GM12873 (cell line): ENCODE measurements around the gene ANAPC2.

Source experiments
- TF ChIP-seq, protein P1 (sequence below): IDR thresholded peaks from 2 replicates; pipeline ENCODE4 v1.5.1; 2012; ENCODE audit warnings: low read depth, mild to moderate bottlenecking, moderate library complexity, low read length, control low read depth; ENCODE audit not compliant: insufficient read depth; ENCODE audit errors: missing control alignments

The ANAPC2 gene

GRCh38 chr9:137162505-137163364, 25.6 kb downstream of the ANAPC2 start:
- TF ChIP-seq, protein P1, sequence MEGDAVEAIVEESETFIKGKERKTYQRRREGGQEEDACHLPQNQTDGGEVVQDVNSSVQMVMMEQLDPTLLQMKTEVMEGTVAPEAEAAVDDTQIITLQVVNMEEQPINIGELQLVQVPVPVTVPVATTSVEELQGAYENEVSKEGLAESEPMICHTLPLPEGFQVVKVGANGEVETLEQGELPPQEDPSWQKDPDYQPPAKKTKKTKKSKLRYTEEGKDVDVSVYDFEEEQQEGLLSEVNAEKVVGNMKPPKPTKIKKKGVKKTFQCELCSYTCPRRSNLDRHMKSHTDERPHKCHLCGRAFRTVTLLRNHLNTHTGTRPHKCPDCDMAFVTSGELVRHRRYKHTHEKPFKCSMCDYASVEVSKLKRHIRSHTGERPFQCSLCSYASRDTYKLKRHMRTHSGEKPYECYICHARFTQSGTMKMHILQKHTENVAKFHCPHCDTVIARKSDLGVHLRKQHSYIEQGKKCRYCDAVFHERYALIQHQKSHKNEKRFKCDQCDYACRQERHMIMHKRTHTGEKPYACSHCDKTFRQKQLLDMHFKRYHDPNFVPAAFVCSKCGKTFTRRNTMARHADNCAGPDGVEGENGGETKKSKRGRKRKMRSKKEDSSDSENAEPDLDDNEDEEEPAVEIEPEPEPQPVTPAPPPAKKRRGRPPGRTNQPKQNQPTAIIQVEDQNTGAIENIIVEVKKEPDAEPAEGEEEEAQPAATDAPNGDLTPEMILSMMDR, result no peak

DNA sequence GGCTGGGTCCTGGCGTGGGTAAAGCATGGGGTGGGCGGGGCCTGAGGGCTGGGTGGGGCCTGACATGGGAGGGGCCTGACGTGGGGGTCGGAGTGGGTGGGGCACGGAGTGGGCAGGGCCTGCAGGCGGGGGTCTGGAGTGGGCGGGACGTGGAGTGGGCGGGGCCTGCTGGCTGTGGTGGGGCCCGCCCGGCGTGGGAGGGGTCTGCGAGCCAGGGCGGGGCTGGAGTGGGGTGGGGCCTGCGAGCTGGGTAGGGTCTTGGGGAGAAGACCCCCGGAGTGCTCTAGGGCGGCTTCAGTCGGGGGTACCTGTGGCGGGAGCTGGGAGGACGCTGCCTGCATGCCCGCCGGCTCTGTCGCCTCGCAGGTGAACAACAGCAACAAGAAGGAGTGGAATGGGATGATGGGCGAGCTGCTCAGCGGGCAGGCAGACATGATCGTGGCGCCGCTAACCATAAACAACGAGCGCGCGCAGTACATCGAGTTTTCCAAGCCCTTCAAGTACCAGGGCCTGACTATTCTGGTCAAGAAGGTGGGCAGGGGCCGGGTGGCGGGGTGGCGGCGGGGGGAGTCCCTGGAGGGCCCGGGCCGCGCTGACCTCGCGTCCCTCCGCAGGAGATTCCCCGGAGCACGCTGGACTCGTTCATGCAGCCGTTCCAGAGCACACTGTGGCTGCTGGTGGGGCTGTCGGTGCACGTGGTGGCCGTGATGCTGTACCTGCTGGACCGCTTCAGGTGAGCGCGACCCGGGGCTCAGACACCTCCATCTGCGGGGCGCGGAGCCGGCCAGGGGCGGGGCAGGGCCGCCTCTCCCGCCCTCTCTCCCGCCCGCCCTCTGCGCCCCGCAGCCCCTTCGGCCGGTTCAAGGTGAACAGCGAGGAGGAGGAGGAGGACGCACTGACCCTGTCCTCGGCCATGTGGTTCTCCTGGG, 26.5 kb downstream of the ANAPC2 start:
- TF ChIP-seq, protein P1, result no peak

DNA sequence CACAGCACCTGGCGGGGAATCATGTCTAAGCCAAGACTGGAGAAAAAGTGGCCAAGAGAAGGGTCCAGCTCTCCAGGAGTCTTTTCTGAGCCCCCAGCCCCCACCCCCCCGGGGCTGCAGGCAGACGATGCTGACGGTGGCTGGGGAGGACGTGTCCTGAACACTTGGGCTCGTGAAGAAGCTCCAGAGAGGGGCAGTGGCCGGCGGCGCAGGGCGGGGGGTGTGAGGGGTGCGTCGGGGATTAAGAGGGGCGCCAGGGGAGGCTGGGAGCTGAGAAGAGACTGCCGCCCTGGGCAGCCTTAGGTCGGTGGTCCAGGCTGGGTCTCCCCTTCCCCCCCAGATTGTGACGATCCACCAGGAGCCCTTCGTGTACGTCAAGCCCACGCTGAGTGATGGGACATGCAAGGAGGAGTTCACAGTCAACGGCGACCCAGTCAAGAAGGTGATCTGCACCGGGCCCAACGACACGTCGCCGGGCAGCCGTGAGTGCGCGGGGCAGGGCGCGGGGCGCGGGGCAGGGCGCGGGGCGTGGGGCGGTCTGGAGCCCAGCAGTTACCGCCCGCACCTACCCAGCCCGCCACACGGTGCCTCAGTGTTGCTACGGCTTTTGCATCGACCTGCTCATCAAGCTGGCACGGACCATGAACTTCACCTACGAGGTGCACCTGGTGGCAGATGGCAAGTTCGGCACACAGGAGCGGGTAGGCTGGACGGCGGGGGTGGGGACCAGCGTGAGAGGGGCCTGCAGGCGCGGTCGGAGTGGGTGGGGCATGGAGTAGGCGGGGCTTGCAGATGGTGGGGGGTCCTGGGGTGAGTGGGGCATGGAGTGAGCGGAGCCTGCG, 27.4 kb downstream of the ANAPC2 start:
- TF ChIP-seq, protein P1, result no peak

GRCh38 chr9:137160054-137160425, 28.3 kb downstream of the ANAPC2 start:
- TF ChIP-seq, protein P1, result no peak

DNA sequence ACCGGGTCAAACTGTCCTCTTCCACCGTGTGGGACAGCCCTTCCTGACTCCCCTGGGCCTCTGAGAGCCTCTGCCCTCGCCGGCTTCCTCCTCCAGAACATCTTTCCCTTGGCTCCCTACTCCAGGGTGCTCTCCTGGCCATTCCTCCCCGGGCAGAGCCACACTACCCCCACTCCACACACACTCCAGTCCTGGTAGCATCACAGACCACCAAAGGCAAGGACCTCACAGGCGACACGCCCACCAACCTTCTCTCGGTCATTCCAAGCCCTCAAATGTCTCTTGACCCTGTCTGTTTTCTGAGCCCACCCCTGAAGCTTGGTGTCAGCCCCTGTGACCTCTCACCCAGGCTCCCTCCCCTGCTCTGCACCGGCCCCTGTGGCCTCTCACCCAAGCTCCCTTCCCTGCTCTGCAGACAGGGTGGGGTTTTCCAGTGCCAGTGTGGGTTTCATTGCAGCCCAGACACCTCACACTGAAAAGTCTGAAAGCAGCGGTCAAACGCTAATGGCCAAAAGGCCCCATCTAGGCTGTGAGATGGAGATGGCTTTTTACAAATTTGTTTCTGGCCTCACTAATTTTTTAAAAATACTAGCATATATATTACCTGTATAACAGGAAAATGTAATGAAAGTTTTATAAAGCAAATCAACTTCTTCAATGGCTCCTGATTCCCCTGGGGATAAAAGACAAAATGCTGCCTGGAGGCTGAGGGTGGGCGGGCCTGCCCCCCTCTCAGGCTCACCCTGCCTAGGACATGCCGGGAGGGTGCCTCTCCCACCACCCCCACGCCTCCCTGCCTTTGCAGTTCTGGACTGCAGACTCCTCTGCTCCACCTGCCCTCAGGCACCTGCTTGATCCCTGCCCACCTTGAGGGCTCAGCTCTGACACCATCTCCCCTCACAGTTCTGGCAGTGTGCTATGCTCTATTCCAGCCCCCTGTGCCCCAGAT, 29.0 kb downstream of the ANAPC2 start:
- TF ChIP-seq, protein P1, result no peak

DNA sequence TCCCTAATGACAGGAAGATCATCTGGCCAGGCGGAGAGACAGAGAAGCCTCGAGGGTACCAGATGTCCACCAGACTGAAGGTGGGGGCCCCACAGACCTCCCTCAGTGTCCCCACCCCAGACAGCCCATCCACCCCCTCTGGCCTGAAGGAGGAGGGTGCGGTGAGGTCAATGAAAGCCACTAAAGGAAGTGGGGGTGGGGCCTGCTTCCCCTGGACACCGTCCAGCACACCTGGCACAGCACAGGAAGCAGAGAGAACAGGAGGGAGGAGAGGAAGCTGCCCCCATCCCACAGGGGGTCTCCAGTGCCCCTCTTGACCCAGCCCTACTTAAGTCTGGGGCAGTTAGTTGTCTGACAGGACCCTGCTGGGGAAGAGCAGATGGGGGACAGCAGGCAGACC, 29.7 kb downstream of the ANAPC2 start:
- TF ChIP-seq, protein P1, result no peak
